KMS-11 (cell line): ENCODE measurements around the gene CCNQ.

Source experiments
- H2AFZ ChIP-seq: fragments of 200-600 bp; sonication (generic); 2 replicates; pipeline ENCODE4 v1.6.1; 2016; ENCODE audit warnings: antibody characterized with exemption, mixed run types, low read depth
- H3K27ac ChIP-seq: fragments of 200-600 bp; sonication (generic); 2 replicates; pipeline ENCODE4 v1.6.1; 2016; ENCODE audit warnings: mild to moderate bottlenecking, mixed run types
- H3K27me3 ChIP-seq: fragments of 200-600 bp; sonication (generic); 2 replicates; pipeline ENCODE4 v1.6.1; 2017; ENCODE audit warnings: mild to moderate bottlenecking, low read depth, mixed run types, moderate library complexity; ENCODE audit not compliant: insufficient read depth
- H3K36me3 ChIP-seq: fragments of 200-600 bp; sonication (generic); 2 replicates; pipeline ENCODE4 v1.6.1; 2017; ENCODE audit warnings: mild to moderate bottlenecking, mixed run types; ENCODE audit not compliant: insufficient read depth
- H3K4me1 ChIP-seq: fragments of 200-600 bp; sonication (generic); 2 replicates; pipeline ENCODE4 v1.6.1; 2016; ENCODE audit warnings: mild to moderate bottlenecking, low read depth, mixed run types; ENCODE audit not compliant: poor library complexity, severe bottlenecking
- H3K4me2 ChIP-seq: fragments of 200-600 bp; sonication (generic); 2 replicates; pipeline ENCODE4 v1.7.0; 2016; ENCODE audit warnings: mild to moderate bottlenecking, mixed run types
- H3K4me3 ChIP-seq: fragments of 200-600 bp; sonication (generic); IDR thresholded peaks from 2 replicates; pipeline ENCODE4 v1.6.1; 2017; ENCODE audit warnings: low read depth, low read length, mixed read lengths; ENCODE audit not compliant: insufficient read depth
- H3K79me2 ChIP-seq: fragments of 200-600 bp; sonication (generic); 2 replicates; pipeline ENCODE4 v1.6.1; 2016; ENCODE audit warnings: low read depth, mixed run types; ENCODE audit not compliant: insufficient read depth
- H3K9ac ChIP-seq: fragments of 200-600 bp; sonication (generic); 2 replicates; pipeline ENCODE4 v1.6.1; 2016; ENCODE audit warnings: mild to moderate bottlenecking, mixed run types
- H4K20me1 ChIP-seq: fragments of 200-600 bp; sonication (generic); 2 replicates; pipeline ENCODE4 v1.6.1; 2016; ENCODE audit warnings: mild to moderate bottlenecking, mixed run types; ENCODE audit not compliant: insufficient read depth
- CTCF ChIP-seq: fragments of 200-600 bp; sonication (generic); conservative IDR thresholded peaks from 2 replicates; pipeline ENCODE4 v1.6.1; 2017; ENCODE audit warnings: low read depth, mild to moderate bottlenecking, antibody characterized with exemption, low read length, moderate library complexity, mixed read lengths

Gene CCNQ

GRCh38 chrX:153588021-153588781 is 10.7 kb downstream of the CCNQ start:
- Histone ChIP-seq H3K36me3 (no peaks in the 10 kb centered on the region), H3K4me2 (no peak overlapping the region), H3K4me3 (no peak overlapping the region), H3K79me2 (no peaks in the 10 kb centered on the region), H3K27ac (no peak overlapping the region), H4K20me1 (no peaks in the 10 kb centered on the region), H3K4me1 (no peaks in the 10 kb centered on the region), H3K9ac (no peak overlapping the region), H2AFZ (no peak overlapping the region), H3K27me3 (no peaks in the 10 kb centered on the region)
- no peak for TF ChIP-seq CTCF

- no peak overlapping the region for H3K4me3 ChIP-seq
- no peaks in the 10 kb centered on the region for H3K79me2 ChIP-seq
- no peak for TF ChIP-seq CTCF
- H3K4me1 ChIP-seq = no peaks in the 10 kb centered on the region
- H4K20me1 ChIP-seq = no peaks in the 10 kb centered on the region
- no peak overlapping the region for H3K4me2 ChIP-seq
- no peak overlapping the region for H3K9ac ChIP-seq
- H2AFZ ChIP-seq = no peak overlapping the region
- no peak overlapping the region for H3K27ac ChIP-seq
- H3K36me3 ChIP-seq = no peaks in the 10 kb centered on the region
- no peaks in the 10 kb centered on the region for H3K27me3 ChIP-seq
Observed at GRCh38 chrX:153587342-153587741, 11.6 kb downstream of the CCNQ start.

GRCh38 chrX:153585827-153586226 is 13.1 kb downstream of the CCNQ start:
- Histone ChIP-seq H3K4me3 (no peak overlapping the region), H3K4me2 (no peak overlapping the region), H3K27me3 (no peaks in the 10 kb centered on the region; the same call in 1 of the 2 replicates), H3K79me2 (no peaks in the 10 kb centered on the region), H4K20me1 (no peaks in the 10 kb centered on the region), H3K9ac (no peak overlapping the region), H3K36me3 (no peaks in the 10 kb centered on the region), H3K27ac (no peak overlapping the region), H3K4me1 (no peaks in the 10 kb centered on the region), H2AFZ (no peak overlapping the region)
- TF ChIP-seq CTCF = no peak

GRCh38 chrX:153583433-153583832 is 15.5 kb downstream of the CCNQ start:
- no peaks in the 10 kb centered on the region for H3K79me2 ChIP-seq
- H3K27ac ChIP-seq = no peak overlapping the region
- H3K4me1 ChIP-seq = no peaks in the 10 kb centered on the region
- no peak overlapping the region for H3K4me2 ChIP-seq
- no peaks in the 10 kb centered on the region for H4K20me1 ChIP-seq
- H3K4me3 ChIP-seq = no peak overlapping the region
- no peaks in the 10 kb centered on the region; the same call in 1 of the 2 replicates for H3K27me3 ChIP-seq
- TF ChIP-seq CTCF = no peak
- H3K9ac ChIP-seq = no peak overlapping the region
- no peak overlapping the region for H2AFZ ChIP-seq
- no peaks in the 10 kb centered on the region for H3K36me3 ChIP-seq
